ENCODE results near the gene NBR1.
A peak's percentile ranks its signal among the peaks of the same experiment; 100 is the strongest.
"Not testable (repeated sequence)": the region's sequence is repeated elsewhere in the genome, so short reads cannot be mapped to it uniquely, and the experiment has no call there.

The NBR1 gene

DNA sequence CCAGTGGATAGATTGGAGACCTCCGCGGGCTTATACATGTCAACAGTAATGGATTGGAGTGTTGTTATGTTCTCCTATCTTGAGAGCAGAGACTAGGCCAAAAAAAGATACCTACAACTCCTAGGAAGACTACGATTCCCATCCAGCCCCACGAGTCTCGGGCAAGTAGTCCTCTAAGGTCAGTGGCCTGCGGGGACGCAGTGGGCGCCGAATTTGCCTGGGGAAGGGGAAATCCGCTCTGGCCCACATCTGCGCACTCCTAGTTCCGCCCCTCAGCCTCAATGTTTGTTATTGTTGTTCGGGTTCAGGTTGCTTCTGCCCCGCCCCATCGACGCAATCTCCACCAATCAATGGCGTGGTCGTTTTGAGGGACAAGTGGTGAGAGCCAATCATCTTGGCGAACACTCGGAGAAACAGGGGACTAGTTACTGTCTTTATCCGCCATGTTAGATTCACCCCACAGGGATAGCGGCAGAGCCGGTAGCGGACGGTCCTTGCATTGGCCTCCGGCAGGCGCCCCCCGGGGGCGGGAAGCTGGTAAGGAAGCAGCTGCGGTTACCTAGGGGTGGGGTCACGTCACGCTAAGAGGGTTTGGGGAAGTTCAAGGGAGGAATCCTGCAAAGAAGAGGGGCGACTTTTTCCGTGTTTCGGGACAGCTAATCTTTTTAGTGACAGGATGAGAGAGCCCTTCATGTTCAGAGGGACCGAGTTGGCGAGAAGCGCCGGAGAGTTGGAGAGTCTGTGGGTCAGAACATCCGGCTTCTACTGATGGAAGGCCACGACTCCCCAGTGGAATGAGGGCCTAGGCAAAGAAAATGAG, at the start of gene NBR1:
Gene NBR1 (plus strand): TSS at position 449 of the 820 bp plus-strand sequence. CDS start 4,586 bp downstream, outside the sequence.
- peak; percentile 96 for DNase-seq

DNA sequence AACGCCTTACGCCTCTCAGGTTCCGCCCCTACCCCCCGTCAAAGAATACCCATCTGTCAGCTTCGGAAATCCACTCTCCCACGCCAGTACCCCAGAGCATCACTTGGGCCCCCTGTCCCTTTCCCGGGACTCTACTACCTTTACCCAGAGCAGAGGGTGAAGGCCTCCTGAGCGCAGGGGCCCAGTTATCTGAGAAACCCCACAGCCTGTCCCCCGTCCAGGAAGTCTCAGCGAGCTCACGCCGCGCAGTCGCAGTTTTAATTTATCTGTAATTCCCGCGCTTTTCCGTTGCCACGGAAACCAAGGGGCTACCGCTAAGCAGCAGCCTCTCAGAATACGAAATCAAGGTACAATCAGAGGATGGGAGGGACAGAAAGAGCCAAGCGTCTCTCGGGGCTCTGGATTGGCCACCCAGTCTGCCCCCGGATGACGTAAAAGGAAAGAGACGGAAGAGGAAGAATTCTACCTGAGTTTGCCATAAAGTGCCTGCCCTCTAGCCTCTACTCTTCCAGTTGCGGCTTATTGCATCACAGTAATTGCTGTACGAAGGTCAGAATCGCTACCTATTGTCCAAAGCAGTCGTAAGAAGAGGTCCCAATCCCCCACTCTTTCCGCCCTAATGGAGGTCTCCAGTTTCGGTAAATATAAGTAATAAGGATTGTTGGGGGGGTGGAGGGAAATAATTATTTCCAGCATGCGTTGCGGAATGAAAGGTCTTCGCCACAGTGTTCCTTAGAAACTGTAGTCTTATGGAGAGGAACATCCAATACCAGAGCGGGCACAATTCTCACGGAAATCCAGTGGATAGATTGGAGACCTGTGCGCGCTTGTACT, 45.7 kb upstream of the NBR1 start, which contains the start of gene BRCA1:
Gene BRCA1 (minus strand): TSS at position 232 of the 834 bp plus-strand sequence. CDS start 1,268 bp downstream, outside the sequence.
- DNase-seq: peak; percentile 96

DNA sequence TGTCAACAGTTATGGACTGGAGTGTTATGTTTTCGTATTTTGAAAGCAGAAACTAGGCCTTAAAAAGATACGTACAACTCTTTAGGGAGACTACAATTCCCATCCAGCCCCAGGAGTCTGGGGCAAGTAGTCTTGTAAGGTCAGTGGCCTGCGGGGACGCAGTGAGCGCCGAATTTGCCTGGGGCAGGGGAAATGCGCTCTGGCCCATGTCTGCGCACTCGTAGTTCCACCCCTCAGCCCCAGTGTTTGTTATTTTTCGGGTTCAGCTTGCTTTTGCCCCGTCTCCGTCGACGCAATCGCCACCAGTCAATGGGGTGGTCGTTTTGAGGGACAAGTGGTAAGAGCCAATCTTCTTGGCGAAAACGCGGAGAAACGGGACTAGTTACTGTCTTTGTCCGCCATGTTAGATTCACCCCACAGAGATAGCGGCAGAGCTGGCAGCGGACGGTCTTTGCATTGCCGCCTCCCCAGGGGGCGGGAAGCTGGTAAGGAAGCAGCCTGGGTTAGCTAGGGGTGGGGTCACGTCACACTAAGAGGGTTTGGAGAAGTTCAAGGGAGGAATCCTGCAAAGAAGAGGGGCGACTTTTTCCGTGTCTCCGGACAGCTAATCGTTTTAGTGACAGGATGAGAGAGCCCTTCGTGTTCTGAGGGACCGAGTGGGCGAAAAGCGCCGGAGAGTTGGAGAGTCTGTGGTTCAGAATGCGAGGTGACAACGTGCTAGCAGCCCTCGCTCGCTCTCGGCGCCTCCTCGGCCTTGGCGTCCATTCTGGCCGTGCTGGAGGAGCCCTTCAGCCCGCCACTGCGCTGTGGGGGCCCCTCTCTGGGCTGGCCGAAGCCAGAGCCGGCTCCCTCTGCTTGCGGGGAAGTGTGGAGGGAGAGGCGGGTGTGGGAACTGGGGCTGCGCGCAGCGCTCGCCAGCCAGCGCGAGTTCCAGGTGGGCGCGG, 44.8 kb upstream of the NBR1 start:
- no peak for DNase-seq

DNA sequence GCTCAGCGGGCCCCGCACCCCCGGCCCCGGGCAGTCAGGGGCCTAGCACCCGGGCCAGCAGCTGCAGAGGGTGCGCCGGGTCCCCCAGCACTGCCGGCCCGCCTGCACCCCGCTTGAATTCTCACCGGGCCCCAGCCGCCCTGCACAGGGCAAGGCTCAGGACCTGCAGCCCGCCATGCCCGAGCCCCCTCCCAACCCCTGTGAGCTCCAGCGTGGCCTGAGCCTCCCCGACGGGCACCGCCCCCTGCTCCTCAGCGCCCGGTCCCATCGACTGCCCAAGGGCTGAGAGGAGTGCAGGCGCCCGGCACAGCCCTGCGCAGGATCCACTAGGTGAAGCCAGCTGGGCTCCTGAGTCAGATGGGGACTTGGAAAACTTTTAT, 44.1 kb upstream of the NBR1 start:
- DNase-seq: no peak

- not testable (repeated sequence) for DNase-seq
These were observed 43.6 kb upstream of the NBR1 start for GRCh38 chr17:43127333-43127876.

DNA sequence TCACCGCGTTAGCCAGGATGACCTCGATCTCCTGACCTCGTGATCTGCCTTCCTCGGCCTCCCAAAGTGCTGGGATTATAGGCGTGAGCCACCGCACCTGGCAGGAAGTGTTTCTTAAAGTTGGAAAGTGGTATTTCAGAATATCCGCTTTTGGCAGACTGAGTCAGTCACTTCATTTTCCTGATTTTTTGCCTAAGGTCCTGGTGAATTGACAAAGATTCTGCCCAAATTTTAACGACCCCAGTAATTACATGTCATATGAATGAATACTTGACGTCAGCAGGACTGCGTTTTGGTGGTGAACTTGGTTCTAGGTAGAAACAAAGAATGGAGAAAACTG, 41.4 kb upstream of the NBR1 start:
- DNase-seq: no peak

DNA sequence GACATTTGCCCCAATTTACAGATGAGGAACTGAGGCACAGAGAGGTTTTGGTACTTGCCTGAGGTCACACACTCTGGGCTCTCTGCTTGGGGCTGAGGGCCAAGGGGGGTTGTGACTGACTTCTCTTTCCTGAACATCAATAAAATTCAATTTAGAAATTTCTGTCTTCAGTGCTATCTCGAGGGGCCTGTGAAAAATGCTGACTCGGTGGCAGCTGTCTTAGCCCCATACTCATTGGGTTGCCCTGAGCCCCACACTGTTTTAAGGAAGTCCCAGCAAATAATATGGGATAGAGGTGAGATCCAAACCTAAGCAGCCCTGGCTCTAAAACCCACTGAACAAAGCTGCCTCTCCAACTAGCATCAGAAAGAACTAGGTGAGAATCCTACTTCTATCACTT, 38.9 kb upstream of the NBR1 start:
- DNase-seq: no peak

- DNase-seq: not testable (repeated sequence)
These were observed 37.6 kb upstream of the NBR1 start for GRCh38 chr17:43133439-43133838.

- DNase-seq: no peak
These were observed 36.1 kb upstream of the NBR1 start for GRCh38 chr17:43134774-43135453.

DNA sequence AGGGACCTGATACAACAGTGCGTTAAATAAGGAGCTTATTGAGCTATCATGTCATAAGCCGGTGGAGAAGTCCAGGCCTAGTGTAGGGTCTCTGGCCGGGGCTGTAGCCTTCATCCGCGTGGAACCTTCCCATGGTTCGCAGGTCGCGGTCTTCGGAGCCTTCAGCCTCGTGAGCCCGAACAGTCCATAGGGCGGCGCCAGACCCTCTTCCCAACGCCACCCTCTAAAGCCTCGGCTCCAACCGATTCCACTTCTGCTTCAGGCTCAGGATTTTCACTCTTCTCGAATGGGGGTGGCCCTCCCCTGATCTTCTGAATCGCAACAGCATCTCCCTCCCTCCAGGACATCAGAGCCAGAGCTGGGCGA, 35.6 kb upstream of the NBR1 start:
- no peak for DNase-seq

DNA sequence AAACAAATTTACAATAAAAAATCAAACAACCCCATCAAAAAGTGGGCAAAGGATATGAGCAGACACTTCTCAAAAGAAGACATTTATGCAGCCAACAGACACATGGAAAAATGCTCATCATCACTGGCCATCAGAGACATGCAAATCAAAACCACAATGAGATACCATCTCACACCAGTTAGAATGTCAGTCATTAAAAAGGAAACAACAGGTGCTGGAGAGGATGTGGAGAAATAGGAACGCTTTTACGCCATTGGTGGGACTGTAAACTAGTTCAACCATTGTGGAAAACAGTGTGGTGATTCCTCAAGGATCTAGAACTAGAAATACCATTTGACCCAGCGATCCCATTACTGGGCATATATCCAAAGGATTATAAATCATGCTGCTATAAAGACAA, 34.4 kb upstream of the NBR1 start:
- not testable (repeated sequence) for DNase-seq

- not testable (repeated sequence) for DNase-seq
These were observed 32.5 kb upstream of the NBR1 start for GRCh38 chr17:43138531-43138930.

- no peak for DNase-seq
These were observed 30.4 kb upstream of the NBR1 start for GRCh38 chr17:43140396-43141332.

DNA sequence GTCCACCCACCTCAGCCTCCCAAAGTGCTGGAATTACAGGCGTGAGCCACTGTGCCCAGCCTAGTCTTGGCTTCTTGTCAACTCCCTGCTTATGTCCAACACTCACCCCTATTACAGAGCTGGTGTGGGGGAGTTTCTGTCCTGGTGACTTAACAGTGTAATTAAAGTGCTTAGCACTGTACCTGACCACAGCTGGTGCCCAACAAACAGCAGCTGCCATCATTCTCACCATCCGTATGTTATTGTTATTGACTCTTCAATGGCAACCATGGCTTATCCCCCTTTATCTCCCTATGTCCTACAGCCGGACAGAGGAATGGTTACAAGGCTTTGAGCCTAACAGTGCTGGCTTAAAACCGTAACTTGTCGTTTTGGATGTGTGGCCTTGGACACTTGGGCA, 28.9 kb upstream of the NBR1 start:
- no peak for DNase-seq

- no peak for DNase-seq
These were observed 27.8 kb upstream of the NBR1 start for GRCh38 chr17:43143201-43143600.

DNA sequence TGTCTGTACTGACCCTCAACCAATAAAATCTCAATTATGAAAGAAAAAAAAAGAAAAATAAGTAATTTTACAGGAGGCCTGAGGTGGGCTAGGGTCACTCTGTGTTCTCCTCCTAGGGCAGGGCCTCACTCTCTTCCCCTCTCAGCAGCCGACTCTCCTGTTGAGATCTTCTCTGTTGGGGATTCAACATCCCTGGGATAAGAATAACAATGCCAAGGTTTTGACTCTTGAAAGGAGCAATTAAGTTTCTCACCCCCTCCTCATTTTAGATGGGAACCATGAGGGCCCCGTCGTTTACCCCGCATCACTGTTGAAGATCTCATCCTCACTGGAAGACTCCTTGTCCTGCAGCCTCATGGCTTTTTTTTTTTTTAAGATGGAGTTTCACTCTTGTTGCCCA, 24.4 kb upstream of the NBR1 start:
- DNase-seq: no peak

DNA sequence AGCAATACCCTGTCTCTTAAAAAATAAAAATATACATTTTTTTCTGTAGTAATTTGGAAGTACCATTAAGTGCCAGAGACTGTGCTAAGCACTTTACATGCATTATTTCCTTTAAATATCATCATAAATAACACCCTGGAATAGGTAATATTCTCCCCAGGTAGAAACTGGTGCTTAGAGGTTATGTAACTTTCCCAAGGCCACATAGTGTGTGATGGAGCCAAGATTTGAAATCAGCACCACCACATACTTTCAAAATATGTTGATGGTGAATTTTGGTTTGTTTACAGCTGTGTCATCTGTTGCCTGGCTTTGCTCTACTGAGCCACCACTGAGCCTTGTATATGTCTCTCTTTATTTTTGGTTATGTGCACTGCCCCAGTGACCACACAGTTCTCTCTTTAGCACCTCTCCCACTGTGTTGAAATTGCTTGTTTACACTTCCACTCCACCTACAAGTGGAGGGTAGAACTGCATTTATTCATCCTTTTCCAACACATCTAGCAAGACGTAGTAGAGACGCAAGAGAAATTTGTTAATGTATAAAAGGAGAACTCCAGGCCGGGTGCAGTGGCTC, 19.0 kb upstream of the NBR1 start:
- DNase-seq: no peak

GRCh38 chr17:43153197-43153835, 17.7 kb upstream of the NBR1 start:
- DNase-seq: not testable (repeated sequence)

DNA sequence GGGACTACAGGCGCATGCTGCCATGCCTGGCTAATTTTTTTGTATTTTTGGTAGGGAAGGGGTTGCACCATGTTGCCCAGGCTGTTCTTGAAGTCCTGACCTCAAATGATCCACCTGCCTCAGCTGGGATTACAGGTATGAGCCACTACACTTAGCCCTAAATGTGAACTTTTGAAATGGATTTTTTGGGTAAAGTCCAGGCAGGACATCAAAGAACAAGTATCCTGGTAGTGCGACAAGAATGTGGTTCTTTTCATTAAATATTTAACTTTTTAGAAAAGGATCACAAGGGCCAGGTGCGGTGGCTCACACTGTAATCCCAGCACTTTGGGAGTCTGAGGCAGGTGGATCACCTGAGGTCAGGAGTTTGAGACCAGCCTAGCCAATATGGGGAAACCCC, 15.3 kb upstream of the NBR1 start:
- DNase-seq: no peak

GRCh38 chr17:43159232-43159631, 11.8 kb upstream of the NBR1 start:
- not testable (repeated sequence) for DNase-seq

Measured in stimulated activated CD4-positive, alpha-beta T cell treated with anti-CD3 and anti-CD28 coated beads, Interleukin-1b, Interleukin-23, amount 100 ng/mL, for 48 hours (primary cell).